Activated naive CD4-positive, alpha-beta T cell treated with Interleukin-2 at 50 U/mL for 16 hours (primary cell): ENCODE data around the gene PRR23E.

Experiments used
- DNase-seq: peaks from one replicate; pipeline ENCODE4 v3.0.0-alpha.2; 2020

The PRR23E gene

DNA sequence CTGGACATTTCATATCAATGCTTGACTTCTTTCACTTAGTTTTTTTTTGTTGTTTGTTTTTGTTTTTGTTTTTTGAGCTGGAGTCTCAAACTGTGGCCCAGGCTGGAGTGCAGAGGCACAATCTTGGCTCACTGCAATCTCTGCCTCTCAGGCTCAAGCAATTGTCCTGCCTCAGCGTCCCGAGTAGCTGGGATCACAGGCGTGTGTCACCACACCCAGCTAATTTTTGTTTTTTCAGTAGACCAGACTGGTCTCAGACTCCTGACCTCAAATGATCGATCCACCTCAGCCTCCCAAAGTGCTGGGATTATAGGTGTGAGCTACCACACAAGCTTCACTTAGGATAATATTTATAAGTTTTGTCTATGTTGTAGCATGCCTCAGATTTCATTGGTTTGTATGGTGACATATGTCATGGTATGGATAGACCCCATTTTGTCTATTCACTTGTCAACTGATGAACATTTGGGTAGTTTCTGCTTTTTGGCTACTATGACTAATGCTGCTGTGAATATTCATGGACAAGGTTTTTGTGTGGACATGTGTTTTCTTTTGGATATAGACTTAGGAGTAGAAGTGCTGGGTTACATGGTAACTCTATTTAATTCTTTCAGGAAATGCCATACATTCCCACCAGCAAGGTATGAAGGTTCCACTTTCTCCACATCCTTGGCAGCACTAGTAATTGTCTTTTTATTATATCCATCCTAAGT lies 6.8 kb upstream of the PRR23E start:
- DNase-seq, result no peak

DNA sequence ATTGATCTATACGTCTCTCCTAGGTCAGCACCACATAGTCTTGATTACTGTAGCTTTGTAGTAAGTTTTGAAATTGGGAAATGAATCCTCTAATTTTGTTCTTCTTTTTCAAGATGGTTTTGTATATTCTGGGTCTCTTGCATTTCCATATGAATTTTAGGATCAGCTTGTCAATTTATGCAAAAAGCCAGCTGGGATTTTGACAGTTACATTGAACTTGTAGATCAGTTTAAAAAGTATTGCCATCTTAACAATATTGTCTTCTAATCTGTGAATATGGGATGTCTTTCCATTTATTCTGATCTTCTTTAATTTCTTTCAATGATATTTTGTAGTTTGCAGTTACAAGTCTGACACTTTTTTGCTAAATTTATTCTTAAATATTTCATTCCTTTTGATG lies 5.6 kb upstream of the PRR23E start:
- no peak for DNase-seq

DNA sequence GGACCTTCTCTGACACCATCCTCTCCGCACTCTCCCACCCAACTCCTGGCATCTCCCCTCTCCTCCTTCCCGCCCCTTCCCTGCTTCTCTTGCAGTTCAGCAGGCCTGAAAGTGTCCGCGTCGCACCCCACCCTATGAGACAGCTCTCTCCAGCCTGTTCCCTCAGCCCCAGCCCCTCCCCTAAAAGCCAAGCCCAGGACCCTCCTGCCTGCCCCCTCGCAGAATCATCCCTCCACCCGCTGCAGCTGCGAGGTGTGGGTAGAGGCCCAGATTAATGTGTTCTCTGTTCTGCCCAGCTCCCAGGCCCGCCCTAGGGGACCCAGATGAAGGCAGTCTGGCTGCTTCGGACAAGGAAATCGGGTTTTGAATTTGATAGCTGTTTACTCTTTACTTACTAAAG lies 410 bp downstream of the PRR23E start:
- no peak for DNase-seq

DNA sequence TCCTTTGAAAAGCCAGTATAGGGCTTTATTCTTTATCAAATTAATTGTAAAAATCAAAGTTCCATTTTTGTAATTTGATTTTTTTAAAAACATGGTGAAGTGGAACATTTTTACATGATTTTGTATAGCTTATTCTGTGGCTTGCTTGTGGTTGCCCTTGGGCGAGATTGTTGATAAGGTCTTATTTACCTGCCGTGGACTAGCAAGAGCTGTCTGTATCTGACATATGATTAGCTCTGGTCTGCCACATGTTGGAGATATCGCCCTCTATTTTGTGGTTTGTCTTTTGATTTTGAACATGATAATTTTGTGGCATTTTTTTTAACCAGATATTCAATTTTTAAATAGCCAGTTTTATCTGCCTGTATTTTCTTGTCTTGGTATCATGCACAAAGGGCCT lies 844 bp downstream of the PRR23E start:
- DNase-seq, result no peak

DNA sequence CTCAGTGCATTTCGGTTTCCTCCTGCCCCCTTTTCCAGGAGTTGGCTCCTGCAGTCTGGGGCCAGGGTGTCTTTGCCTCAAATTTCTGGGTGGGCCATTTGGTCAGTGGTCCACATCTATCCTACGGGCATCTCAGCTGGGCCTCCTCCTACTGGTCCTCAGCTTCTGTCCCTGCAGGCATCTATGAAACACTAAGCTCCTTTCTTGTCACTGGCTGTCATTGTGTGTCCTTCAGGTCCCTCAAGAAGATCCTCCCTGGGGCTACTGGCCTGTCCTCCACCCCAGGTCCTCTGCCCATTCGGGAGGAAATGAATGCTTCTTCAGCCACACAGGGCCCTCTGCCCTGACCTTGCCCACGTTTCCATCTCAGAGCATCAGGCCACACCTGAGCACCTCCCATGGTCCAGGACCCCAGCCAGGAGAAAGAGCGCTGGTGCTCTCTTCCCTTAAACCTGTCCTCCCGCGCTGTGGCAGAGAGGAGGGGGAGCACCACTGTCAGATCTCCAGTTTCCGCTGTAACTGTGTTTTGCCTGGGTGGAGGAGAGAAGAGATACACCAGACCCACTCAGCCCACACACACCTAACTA lies 1.8 kb downstream of the PRR23E start:
- no peak for DNase-seq

DNA sequence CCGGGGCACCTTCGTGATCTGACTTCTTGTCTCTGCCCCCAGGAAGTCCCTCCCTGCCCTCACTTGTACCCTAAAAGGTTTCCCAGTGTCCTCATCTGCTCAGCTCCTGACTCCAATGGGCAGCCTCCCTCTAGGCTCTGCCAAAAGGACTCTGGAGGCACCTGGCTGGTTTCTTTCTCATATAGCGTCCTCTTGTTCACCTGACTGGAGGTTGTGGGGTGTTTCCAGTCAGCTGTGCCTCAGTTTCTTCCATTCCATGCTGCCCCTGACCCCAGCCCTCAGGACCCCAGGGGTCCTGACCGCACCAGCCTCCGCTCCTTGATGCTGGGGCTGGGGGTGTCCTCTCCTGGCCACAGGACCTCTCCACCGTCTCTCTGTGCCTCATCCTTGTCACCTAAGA lies 2.5 kb downstream of the PRR23E start:
- DNase-seq, result no peak

DNA sequence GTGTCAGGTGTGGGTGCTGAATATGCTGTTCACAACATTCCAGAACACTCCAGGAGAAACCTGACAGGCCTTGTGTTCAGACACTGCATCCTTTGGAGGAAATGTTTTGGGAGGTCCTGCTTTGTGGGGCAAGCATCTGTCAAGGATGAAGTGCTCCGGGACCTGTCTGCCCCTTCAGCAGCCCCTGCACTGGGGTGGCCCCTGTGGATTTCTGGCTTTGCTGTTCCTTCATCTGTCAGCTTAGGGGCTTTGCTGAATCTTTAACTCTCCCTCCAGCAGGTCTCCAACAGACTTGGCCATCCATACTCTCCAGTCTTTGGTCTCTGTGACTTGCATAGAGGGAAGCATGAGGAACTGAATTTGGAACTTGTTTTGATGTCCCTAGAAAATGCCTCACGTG lies 3.1 kb downstream of the PRR23E start:
- DNase-seq, result no peak

DNA sequence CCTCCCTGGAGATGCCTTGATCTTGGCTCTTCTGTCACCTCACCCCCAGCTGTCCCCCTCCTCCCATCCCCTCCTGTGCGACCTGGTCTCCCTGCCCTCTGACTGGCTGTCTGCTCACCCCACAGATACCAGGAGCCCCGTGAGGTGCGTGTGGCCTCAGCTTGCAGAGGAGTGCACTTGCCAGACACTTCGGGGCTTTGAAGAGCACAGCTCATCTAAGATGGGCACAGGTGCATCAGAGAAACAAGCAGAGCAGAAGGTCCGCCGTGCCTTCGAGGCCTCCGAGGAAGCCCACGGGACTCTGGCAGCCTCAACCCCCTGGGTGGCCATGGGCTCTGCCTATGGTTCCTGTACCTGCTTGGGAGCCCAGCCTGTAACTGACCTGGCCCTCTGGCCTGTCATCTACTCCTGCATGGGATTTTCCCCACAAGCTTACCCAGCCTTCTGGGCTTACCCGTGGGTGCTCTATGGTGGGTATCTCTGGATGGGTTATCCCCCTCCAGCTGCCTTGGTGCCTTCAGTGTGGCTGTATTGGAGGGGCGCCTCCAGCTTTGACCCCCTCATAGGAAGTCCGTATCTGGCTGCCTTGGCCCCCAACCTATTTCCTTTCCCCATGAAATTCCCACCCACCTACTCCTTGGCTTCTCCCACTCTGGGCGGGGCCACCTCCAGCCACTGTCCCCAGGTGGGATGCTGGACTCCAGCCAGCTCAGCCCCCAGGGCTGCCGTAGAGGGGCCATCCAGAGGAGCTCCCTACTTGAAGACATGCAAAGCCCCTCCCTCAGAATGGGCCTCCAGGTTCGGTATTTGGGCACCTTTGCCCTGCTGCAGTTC lies 3.8 kb downstream of the PRR23E start:
- DNase-seq, result no peak

DNA sequence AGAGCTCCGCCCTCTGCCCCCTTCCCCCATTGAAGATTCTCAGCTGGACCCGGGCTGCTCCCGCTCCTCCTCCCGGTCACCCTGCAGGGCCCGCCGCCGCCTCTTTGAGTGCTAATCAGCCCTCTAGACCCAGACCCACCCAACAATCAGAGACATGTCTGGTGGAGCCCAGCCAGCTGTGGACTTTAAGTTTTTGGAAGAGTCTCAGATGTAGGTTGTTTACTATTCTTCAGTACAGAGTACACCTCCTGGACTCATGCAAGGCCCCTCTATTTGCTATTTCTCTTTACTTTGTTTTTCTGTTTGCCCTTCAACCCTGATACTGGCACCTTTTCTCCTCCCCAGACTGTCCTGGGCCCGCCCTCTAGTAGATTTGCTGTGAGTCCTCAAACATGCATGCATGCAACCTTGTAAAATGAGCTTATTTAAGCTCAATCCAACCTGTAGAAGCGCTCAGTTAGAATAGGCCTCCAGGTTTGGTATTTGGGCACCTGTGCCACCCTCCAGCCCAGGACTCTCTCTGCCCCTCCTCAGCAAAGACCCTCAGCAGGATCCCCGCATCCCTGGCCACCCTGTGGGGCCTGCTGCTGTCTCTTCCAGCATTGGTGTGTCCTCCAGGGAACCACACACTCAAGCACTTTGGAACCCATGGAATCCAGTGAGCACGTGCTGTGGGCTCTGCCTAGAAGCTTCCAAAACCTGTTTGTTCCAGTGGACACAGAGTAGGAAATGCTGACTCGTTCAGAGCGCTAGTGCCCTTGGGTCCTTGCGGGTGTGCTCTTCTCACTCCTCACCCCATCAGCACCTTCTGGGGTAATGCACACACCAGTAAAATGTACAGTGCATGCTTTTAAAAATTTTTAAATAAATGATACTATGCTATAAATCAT lies 4.6 kb downstream of the PRR23E start:
- DNase-seq, result no peak

DNA sequence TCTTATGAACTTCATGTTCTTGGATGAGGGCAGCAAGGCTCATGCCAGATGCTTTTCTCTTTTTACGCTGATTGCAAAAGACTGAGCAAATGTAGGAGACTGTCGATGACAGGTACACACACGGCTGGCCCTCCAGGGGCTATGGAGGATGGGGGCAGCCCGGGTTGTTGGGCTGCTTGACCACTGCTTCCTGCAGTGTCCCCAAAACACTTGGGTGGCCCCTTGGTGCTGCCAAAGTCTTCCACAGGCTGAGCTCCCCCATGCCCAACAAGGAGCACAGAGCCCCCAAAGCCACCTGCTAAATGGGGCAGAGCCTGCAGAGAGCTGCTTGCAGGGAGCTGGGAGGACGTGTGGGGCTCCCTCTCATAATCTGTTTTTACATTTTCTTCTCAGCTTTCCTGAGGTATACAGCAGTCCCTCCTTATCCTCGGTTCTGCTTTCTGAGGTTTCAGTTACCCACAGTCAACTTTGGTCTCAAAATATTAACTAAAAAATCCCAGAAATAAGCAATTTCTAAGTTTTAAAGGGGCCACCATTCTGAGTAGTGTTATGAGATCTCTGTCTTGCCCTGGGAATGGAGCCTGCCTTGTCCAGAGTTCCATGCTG lies 7.3 kb downstream of the PRR23E start:
- no peak for DNase-seq

DNA sequence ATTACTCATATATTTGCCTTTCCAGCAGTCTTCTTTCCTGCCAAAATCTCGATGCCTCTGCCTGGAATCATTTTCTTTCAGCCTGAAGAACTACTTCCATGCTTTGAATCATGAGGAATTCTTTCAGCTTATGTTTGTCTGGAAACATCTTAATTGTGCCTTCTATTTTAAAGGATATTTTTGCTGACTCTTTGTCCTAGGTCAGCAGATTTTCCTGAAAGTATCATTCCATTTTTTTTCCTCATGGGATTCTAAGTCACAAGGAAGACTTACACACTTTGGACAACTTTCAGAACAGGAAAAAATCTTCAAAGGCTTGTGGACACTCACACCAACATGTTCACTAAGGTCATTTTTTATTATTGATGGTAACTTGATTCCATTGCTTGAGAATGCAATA lies 10.1 kb downstream of the PRR23E start:
- no peak for DNase-seq

DNA sequence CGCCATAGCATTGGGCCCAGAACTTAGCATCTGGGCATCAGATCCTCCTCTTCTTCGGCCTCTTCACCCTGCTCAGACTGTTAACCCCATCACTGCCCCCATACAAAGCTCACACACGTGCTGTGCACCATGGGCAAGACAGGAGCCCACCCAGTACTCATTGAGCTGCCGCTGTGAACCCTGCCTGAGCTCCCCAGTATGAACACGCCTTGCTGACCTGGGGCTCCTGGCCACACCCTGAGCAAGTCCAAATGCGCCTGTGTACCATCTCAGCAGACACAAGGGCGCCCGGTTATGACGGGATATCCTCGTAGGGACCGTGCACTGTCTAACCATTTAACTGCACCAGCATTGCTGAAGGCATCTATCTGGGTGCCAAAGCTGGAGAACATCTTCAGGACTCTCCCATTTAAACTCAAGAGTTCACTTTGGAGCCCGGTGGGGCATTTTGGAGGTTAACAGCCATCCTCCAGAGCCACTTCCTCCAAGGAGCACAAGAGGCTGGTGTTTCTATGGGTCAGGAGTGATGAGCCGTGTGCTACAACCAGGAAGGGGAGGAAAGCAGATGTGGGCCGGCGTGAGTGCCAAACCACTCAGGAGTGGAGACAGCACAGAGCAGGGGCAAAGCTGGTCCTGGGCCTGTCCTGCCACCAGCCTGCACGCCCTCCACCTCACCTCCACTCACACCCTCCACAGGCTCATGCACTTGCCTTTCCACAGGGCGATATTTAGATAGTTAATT lies 12.1 kb downstream of the PRR23E start:
- DNase-seq, result no peak

DNA sequence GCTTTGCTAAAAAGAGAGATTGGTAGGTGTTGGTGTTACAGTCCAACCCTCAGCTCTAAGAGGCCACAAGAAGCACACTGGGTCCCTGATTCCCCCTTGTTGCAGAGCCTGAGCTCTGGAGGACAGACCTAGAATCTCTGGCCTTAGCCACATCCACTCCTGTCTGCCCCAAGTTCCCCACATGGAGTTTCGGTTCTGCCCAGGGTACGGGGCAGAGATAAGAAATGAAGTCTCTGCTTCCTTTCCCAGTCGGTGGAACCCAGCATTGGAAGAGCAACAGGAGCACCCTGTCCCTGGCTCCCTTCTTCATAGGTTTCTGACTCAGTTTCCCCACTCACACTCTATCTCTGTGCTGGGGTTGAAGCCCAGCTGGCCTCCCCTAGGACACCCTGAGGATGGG lies 13.2 kb downstream of the PRR23E start:
- no peak for DNase-seq

DNA sequence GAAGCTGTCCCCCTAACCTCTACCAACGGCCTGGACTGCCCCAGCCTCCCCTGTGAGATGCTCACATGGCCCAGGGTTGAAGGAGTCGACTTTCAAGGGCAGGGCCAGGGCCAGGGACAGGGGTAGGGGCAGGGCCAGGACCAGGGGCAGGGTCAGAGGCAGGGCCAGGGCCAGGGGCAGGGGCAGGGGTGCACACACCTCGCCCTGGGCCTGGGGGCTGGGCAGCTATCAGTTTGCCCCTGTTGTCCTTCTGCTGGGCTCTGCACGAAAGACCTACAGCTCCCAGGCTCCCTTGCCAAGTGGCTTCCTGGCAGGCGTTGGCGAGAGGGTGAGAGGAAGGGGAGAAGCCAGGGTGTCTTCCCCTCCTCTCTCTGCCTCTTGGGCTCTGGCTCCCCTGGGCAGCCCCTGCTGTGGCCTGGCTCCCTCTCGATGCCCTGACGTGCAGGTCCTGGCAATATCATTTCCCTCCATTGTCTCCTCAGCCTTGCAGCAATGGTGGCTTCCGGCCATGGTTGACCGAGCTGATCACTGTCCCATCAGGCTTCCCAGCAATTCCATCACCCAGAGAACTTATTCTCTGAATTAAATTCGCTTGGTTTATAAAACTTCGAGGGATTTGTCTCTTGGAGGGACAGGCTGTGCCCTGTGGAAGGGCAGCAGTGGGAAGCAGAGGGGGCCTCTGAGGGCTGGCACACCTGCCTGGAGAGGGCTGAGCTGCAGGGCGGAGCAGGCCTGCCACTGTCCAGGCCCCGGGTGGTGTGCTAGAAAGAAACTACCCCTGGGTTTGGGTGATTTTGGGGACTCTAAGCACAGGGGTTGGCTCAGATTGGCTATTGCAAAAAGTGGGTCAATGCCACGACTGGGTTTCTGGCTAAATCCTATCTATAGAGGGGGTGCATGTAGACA lies 13.9 kb downstream of the PRR23E start:
- no peak for DNase-seq

DNA sequence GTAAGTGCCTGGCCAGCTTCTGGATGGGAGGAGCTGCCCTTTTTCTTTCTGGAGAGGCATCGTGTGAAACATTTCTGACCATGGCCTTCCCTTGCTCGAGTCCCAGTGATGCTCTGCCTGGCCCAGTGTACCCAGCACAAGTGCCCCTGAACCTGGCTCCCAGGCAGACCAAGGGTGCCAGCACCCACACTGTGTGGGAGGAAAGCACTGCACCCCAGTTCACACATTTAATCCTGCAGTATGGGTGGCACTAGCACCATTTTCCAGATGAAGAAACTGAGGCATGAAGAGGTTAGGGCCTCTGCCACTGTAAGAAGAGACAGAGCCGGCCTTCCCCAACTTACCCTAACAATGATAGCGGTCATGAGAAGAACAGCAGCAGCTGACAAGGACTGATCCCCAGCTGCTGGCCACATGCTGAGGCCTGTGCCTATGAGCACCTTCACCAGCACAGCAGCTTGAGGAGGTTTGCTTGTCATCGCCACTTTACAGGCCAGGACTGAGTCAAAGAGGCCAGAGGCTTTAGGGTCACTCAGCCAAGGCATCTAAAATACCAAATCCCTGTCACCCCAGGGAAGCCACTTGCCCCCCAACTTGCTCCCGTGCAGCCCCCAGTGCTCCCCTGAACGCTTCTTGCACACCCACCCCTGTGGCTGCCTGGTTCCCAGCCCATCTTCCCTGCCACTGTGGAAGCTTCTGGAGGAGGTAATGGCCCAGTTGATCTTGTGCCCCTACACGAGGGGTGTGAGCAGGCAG lies 15.0 kb downstream of the PRR23E start:
- DNase-seq, result no peak

DNA sequence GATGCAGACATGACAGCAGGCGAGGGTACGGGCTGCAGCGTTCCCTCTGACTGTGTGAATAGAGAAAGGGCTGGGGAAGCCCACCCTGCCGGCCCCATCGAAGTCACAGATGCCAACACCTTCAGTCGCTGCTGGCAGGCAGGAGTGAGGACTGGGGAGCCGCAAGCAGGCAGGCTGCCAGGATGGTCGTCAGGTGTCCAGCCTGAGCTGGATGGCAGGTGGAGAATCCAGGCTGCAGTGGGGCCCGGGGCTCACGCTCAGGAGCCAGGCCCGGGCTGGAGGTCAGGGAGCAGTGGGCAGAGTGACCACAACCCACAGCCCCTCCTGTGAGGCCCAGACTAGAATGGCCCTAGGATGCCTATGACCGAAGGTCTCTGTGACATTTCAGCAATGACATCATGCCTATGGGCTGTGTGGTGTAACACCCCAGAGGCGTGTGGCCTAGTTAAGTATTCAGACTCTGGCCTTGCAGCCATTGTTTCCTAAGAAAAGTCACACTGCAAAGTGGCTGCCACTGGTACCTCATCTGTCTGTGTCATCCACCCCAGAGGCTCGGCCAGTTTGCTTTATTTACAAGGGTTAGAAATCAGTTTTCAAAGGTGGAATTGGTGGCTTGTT lies 15.7 kb downstream of the PRR23E start:
- DNase-seq, result no peak

DNA sequence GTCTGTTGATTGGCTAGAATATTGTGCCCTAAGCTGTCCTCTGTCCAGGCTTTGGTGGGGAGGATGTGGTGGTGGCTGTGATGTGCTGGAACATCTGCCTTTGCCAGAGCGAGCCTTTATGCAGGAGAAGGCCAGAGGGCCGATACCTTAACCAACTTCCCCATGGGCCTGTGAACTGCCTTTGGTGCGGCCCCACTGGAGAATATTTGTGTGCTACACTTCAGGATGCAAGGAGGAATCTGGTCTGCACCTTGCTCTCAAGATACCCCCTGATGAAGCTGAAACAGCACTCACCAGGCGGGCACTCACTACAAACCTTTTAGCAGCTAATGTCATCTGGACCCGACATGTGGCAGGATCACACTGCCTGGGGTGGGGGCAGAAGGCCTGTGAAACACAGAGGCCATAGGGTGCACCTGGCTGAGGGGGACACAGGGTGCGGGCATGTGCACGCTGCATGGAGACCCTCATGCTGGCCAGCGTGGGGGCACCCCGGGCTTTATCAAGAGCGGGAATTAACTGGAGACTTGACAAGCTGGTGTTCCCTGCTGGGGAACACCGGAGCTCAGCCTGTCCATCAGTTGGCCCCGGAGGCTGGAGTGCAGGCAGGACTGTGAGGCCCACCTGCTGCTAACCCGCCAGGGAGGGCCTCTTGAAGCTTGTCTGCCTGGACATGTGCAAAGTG lies 16.4 kb downstream of the PRR23E start:
- DNase-seq, result no peak

DNA sequence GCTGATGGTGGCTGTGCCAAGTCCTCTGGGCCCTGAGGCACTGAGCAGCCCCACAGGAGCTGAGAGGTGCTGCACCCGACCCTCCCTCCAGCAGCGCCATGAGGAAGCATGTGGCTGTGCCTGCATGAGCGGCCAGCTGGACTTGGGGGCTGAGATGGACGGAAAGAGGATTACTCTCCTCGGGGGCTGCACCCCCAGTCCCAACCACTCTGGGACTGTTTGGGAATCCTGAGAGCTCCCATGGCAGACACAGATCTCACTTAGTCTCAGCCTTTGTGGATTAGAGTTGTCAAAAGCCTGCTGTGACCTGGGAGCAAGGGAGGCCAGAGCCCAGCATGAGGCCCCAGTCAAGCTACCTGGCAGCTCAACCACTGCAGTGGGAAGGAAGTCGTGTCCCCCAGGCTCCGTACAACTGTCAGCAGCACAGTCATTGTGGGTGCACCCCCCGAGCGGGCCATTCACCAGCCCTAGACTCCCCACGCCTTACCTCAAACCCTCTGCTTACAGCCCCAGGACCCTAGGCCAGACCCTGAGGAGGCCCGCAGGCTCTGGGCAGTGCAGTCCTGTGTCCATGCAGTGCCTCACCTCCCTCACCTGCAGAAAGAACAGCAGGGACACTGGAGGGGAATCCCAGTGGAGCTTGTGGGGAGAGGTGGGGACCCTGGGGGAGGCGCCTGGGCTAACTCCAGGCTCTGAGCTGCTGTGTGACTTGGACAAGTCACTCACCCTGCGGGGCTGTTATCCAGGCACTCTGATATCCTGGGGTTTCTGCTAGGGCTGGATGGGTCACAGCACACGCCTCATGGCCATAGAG lies 17.1 kb downstream of the PRR23E start:
- DNase-seq, result no peak
